ENCODE measurements around the gene PPP1R18. TPM values are rescaled to one million over a fixed set of nuclear protein-coding genes. Genes with fewer than 3 reads are reported as not detected.

PPP1R18 gene
- total and polyA plus RNA-seq, 2 of the 4 experiments (the other 2 are of a cell fraction) = 31.9 to 134 TPM

DNA sequence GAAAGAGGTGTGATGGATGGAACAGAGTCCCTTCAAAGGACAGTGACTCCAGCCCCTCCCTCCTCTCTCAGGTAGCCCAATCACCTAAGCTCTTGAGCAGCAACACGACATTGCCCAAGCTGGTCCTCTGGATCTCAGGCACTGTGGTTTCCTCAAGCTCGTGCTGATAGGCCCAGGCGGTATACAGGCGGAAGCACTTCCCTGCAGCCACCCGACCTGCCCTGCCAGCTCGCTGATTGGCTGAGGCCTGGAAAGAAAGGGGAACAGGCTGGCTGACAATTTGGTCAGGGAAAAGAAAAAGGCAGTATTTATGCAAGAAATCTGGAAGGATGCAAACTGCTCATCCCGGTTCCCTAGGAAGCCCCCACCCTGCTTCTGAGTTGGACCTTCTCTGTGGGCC is 29.9 kb downstream of the PPP1R18 start:
- CTCF ChIA-PET = no interaction called here
- Histone ChIP-seq H2BK120ac (ENCODE audit: low read depth, low read length) (no peak overlapping the region), H2AFZ (replicated peaks; ENCODE audit: low read length, poor library complexity) (no peak overlapping the region), H3K79me1 (ENCODE audit: low read depth in 1 of 2, low read length in 2 of 2) (peaks cover 2 to 4% of the 10 kb centered on the region in 2 experiments; a peak in 3 of 4 replicates), H2BK15ac (ENCODE audit: low read depth, low read length) (no peak overlapping the region), H2BK5ac (ENCODE audit: low read depth, low read length, poor library complexity, severe bottlenecking) (no peak overlapping the region), H4K5ac (ENCODE audit: low read depth, low read length) (no peak overlapping the region), H3K27ac (ENCODE audit: insufficient read depth, low read length) (no peak overlapping the region), H3K36me3 (ENCODE audit: control insufficient read depth, insufficient read depth, low read length) (peaks cover 74% of the 10 kb centered on the region), H3K9me3 (ENCODE audit: control insufficient read depth, insufficient read depth, low read length) (no peaks in the 10 kb centered on the region), H4K20me1 (ENCODE audit: insufficient read depth, low read length) (no peaks in the 10 kb centered on the region), H3K4me2 (ENCODE audit: low read depth, low read length) (no peak overlapping the region), H4K8ac (ENCODE audit: low read depth in 2 of 2, low read length in 2 of 2) (no peak overlapping the region), H3K23ac (ENCODE audit: low read depth, low read length) (no peak overlapping the region), H3K27me3 (ENCODE audit: control insufficient read depth, insufficient read depth, low read length) (no peaks in the 10 kb centered on the region), H3K4me1 (ENCODE audit: control insufficient read depth, insufficient read depth, low read length) (no peaks in the 10 kb centered on the region; the same call in 1 of the 2 replicates), H2BK20ac (ENCODE audit: low read depth, low read length) (no peak overlapping the region), H3K9ac (ENCODE audit: low read depth, low read length) (no peak overlapping the region), H3K4me3 (ENCODE audit: insufficient read depth, low read depth, low read length) (no peak overlapping the region), H3K18ac (ENCODE audit: low read depth, low read length) (no peak overlapping the region), H3K4ac (ENCODE audit: low read depth, low read length) (no peak overlapping the region), H4K91ac (ENCODE audit: insufficient read depth, low read depth, low read length) (no peak overlapping the region), H2AK9ac (replicated peaks; ENCODE audit: low read depth, low read length, poor library complexity) (no peak overlapping the region), H3K9me1 (ENCODE audit: insufficient read depth, low read length) (no peaks in the 10 kb centered on the region), H3K14ac (replicated peaks; ENCODE audit: low read depth, low read length) (no peak overlapping the region), H3K56ac (ENCODE audit: extremely low read depth, insufficient read depth, low read length) (no peak overlapping the region), H2AK5ac (ENCODE audit: low read depth, low read length) (no peak overlapping the region)
- no peak for TF ChIP-seq POLR2A (IDR thresholded peaks at IDR 0.05; ENCODE audit: low read depth, low read length)
- TF ChIP-seq USF2 (IDR thresholded peaks at IDR 0.05; ENCODE audit: low read depth, low read length) = no peak
- no peak for TF ChIP-seq MAFK (IDR thresholded peaks at IDR 0.05; ENCODE audit: low read depth, low read length)
- no peak for TF ChIP-seq SMC3 (IDR thresholded peaks at IDR 0.05; ENCODE audit: low read depth, low read length)
- no peak for TF ChIP-seq RAD21 (IDR thresholded peaks at IDR 0.05; ENCODE audit: low read length)
- TF ChIP-seq, protein P1, sequence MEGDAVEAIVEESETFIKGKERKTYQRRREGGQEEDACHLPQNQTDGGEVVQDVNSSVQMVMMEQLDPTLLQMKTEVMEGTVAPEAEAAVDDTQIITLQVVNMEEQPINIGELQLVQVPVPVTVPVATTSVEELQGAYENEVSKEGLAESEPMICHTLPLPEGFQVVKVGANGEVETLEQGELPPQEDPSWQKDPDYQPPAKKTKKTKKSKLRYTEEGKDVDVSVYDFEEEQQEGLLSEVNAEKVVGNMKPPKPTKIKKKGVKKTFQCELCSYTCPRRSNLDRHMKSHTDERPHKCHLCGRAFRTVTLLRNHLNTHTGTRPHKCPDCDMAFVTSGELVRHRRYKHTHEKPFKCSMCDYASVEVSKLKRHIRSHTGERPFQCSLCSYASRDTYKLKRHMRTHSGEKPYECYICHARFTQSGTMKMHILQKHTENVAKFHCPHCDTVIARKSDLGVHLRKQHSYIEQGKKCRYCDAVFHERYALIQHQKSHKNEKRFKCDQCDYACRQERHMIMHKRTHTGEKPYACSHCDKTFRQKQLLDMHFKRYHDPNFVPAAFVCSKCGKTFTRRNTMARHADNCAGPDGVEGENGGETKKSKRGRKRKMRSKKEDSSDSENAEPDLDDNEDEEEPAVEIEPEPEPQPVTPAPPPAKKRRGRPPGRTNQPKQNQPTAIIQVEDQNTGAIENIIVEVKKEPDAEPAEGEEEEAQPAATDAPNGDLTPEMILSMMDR (conservative IDR thresholded peaks at IDR 0.05; ENCODE audit: low read depth, low read length) = no peak
- TF ChIP-seq RFX5 (IDR thresholded peaks at IDR 0.05; ENCODE audit: low read depth, low read length) = no peak
- no peak for TF ChIP-seq NFE2L2 (IDR thresholded peaks at IDR 0.05; ENCODE audit: low read depth, low read length)
- ATAC-seq (ENCODE audit: low read depth) = no peak
- in situ Hi-C loops (cut with MboI; ENCODE audit: low sequenced_read_pairs) (no loop called here), dilution Hi-C loops (cut with HindIII; ENCODE audit: low sequenced_read_pairs, unreplicated experiment) (no loop called here), intact Hi-C loops (cut with micrococcal nuclease) (no loop called here)
- WGBS, 2 experiments (ENCODE audit: extremely low coverage in 2 of 2, insufficient read length in 1 of 2) = 91% methylated on average over 4 of the region's 7 CpGs; no CpG with 5 or more reads in 1 of the 2 experiments
- DNase-seq = no peak
- no TSS peak for BruUV-seq (replicated peaks)
- POLR2A ChIA-PET (ENCODE audit: unreplicated experiment) = no interaction called here

All from IMR-90 (cell line).